GM19452 (cell line): ENCODE data around the gene ZNF599.
A peak's percentile ranks its signal among the peaks of the same experiment; 100 is the strongest.
"Not testable (repeated sequence)": the region's sequence is repeated elsewhere in the genome, so short reads cannot be mapped to it uniquely, and the experiment has no call there.

Experiments
- ATAC-seq: cut with Tn5 transposase; IDR thresholded peaks from one replicate; pipeline ENCODE4 v1.9.1; 2021; ENCODE audit not compliant: unreplicated experiment

The ZNF599 gene

DNA sequence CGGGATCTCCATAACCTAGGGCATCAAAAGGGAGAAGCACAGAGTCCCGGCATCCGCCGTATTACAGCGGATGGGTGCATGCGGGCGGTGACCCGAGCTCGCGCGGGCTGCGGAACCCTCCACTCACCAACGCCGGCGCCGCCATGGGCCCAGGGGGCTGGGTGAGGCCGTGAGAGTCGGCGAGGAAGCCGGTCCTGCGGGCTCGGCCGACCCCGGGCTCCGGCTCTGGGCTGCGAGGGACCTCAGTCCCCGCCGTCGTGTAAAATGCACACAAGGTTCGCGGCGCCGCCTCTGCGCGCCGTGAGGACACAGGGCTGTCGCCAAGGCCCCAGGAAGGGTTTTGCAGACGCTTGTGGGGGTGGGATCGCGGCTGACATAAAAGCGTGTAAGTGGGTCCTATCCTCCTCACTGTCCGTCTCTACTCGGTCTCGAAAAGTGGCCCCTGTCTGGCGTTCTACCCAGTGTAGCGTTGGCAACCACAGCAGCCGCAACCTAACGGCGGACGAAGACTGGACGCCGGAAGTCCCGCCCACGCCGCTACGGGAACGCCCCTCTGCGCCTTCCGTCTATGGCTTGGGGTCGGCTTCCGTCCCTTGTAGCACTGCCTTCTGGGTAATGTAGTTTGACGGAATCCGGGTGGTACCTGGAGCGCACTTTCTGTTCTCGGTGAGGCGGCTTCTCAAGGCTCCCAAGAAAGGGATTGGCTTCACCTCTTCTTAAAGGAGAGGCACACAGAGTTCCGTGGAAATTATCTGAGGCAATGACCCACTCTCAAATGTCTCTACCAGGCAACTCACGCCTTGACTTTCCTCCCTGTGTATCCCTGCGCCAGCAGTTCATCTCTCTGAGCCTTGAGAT is at the start of gene ZNF599:
TSS of gene ZNF599 (minus strand) at position 519 of the 858 bp plus-strand sequence. CDS start at position 145, 374 bp downstream.
- ATAC-seq = peak; percentile 93

DNA sequence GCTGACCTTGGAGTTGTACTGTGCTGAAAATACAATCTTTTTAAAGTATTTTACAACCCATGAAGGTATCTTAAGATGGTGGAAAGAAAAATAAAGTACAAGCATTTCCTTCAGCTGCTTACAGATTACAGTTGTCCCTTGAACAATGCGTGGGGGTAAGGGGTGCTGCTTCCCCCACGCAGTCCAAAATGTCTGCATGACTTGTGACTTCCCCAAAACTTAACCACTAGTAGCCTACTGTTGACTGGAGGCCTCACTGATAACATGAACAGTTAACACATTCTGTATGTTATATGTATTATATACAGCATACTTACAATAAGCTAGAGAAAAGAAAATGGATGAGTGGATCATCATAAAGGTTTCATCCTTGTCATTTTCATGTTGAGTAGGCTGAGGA is 45.3 kb upstream of the ZNF599 start:
- no peak for ATAC-seq

DNA sequence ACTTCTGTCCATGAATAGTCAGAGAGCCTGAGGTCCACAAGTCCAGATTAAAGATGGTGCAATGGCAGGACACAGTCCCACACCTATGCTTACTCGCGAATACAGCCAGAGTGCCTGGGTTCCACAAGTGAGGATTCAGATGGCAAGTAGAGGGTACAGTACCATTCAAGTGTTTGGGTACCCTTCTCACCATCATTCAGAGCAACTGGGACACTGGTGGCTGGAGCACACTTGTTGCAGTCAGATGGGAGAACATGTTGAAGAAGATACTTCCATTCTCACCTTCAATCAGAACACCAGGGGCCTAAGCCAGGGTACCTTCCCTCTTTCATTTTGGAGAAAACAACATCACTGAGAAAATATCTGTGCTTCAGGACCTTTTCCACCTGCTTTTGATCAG is 43.7 kb upstream of the ZNF599 start:
- no peak for ATAC-seq

DNA sequence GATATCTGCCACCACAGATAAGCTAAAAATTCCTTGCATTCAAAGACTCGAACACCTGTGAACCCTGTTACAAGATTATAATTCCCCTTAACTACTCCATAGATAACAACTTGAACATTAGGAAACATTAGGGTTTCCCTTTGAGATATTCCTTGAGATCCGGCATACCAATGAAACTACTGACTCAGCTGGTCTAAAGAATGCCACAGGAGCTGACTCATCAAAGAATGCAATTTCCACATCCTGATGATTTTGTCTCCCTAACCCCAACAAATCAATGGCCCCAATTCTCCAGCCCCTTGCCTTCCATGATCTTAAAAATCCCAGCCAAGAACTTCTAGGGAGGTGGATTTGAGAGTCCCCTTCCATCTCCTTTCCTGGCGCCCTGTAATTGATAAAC is 35.6 kb upstream of the ZNF599 start:
- no peak for ATAC-seq

DNA sequence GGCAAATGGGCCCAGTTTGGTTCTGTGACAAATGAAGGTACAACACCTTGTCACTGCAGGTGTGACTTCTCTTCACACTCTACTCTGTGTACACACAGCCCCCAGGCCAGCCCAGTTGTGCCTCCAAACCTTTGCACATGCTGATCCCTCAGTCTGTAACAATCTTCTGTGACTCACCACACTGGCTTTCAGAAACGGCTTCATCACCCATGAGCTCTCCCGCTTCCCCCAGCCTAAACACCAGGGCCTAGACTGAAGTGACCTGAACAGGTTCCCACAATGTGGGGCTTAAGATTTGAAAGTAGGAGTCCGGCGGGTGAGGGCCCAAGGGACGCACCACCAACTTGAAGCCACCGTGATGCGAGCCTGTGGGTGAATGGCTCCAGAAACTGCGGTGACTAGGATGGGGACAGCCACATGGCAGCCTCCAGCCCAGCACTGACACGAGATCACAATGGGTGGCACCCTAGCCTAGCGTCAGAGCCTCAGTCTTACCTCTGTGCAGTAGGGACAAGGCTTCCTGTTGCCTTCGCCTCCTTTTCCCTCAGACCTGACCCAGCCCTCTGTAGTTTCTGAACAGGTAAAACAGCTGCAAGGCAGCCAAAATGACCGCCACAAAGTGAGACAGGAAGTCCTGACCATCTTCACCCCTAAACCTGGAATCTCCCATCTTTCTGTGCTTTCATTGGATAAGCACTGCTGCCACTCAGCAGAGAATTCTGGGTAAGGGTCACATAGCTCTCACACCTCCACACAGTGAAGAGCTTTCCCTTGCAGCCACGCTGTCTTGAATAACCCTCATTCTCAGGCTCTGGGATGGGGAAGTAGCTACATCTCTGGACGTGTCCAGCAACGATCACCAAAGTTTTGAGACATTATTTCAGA is 34.2 kb upstream of the ZNF599 start:
- no peak for ATAC-seq

DNA sequence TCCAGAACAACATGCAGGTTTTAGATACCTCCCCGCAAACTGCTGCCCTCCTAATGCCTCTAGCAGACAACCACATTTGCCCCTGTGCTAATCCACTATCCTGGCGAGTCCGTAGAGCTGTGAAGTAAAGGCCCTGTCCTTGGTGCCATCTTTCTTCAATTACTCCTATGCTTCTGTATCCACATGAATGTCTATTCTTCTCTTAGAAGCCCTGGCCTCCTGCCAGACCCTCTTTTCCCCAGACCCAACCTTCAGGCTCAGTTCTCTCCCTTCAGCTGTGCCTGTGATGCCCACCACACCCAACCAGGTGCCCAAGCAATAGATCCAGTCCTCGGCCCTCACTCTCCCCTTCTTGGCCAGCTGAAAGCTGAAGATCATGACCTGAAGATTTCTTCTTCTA is 31.1 kb upstream of the ZNF599 start:
- no peak for ATAC-seq

DNA sequence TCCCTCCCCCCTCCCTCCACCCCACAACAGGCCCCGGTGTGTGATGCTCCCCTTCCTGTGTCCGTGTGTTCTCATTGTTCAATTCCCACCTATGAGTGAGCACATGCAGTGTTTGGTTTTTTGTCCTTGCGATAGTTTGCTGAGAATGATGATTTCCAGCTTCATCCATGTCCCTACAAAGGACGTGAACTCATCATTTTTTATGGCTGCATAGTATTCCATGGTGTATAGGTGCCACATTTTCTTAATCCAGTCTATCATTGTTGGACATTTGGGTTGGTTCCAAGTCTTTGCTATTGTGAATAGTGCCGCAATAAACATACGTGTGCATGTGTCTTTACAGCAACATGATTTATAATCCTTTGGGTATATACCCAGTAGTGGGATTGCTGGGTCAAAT is 23.9 kb upstream of the ZNF599 start:
- not testable (repeated sequence) for ATAC-seq

DNA sequence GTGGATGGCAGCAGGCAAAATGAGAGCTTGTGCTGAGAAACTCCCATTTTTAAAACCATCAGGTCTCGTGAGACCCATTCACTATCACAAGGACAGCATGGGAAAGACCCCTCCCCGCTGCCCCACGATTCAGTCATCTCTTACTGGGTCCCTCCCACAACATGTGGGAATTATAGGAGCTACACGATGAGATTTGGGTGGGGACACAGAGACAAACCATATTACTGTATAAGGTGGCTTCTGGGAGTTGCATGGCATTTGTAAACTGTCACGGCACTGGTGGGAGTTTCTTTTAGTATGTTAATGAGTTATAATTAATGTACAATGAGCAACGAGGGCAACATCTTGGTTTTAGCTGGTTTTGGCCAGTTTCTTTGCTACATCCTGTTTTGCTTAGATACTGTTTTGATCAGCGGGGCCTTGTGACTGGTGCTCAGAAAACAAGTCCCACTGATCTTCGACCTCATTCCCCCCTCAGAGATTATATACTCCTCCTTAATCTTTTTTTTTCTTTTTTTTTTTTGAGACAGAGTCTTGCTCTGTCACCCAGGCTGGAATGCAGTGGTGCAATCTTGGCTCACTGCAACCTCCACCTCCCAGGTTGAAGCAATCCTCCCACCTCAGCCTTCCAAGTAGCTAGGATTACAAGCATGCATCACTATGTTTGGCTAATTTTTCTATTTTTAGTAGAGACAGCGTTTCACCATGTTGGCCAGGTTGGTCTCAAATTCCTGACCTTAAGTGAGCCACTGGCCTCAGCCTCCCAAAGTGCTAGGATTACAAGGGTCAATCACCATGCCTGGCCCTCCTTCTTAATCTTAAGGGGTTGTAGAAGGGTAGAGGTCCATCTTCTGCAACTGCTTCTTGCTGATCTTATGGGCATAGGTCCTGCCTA is 21.3 kb upstream of the ZNF599 start:
- ATAC-seq = no peak

DNA sequence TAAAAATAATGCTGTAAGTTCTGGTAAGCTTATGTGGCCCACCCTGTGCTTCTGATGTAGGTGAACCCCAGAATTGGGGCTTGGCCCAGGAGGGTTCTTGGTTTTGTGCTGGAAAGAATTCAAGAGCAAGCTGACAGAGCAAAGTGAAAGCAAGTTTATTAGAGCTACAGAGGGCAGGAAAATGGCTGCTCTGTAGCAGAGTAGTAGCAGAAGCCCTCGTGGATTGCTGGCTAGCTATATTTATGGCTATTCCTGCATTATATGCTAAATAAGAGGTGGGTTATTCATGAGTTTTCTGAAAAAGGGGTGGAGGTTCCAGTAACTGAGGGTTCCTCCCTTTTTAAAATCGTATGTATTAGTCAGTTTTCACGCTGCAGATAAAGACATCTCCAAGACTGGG is 20.6 kb upstream of the ZNF599 start:
- ATAC-seq = no peak

DNA sequence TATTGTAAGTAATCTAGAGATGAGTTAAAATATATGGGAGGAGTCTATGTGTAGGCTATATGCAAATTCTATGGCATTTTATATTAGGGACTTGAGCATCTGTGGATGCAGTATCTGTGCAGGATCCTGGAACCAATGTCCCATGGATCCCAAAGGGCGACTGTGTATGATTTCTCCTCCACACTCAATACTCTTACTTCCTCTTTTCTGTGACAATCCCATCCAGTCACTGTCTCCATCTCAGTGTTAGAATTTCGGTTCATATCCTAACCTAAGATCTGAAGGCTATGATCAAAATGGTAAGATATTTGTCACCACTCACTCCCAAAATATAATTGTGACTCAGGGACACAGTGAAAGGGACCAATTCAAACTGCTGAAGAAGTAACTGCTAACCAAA is 15.1 kb upstream of the ZNF599 start:
- ATAC-seq = no peak

DNA sequence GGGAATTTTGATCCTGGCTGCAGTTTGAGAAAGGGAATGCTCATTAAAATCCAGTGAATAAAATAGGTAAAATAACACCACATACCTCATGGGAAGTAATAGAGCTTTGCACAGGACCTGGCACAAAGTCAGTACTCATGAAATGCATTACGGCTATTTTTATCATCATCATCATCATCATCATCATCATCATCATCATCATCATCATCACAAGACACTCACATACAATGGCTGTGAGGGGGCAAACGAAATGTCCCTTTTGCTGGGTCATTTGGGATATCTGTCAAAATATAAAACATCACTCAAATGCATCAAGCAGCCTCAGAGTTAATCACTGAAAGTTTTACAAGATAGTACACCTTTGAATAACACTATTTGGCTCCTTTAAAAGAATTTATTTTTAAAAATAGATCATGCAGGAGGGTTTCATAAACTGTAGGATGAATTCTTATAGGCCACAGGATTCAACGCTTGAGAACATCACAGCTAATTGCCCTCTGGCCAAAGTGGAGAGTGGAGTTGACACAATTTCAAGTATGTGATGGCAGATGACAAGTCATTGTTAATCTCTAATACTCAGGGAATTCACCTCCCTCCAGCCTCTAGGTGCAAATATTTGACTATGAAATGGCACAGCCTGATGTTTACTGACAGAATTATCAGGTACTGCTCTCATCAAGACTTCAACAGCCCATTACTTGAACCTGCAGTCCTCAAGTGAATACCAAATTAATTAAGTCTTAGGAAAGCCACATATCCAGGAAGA is 14.2 kb upstream of the ZNF599 start:
- ATAC-seq = no peak

DNA sequence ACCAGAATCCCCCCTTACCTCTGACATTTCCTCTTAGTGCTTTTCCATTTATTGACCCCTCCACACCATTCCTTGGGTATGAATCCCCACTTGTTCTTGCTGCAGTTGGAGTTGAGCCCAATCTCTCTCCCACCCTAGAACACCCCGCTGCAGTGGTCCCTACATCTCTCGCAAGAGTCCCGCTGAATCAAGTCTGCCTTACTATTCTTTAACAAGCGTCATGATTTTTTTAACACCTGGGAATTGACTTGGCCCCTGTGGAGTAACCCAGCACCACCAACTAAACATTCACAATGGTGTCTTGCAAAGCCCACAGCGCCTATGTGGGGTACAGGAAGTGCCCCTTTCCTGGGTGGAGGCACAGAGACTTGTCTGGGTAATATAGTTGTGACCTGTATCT is 13.2 kb upstream of the ZNF599 start:
- no peak for ATAC-seq

DNA sequence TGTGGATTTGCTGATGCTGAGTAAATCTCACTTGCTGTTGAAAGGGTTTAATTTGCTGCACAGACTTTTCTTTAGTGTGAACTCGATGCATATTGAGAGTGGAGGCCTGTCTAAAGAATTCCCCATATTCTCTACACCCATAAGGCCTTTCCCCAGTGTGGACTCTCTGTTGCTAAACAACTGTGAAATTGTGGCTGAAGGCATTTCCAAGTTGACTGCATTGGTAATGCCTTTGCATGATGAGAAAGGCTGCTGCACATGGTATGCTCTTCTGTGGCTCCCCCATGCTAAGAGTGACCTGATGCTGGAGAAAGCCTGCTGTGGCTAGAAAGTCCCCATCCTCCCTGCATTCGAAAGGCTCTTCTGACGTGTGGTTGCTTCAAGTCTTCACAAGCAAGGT is 6.6 kb upstream of the ZNF599 start:
- no peak for ATAC-seq

DNA sequence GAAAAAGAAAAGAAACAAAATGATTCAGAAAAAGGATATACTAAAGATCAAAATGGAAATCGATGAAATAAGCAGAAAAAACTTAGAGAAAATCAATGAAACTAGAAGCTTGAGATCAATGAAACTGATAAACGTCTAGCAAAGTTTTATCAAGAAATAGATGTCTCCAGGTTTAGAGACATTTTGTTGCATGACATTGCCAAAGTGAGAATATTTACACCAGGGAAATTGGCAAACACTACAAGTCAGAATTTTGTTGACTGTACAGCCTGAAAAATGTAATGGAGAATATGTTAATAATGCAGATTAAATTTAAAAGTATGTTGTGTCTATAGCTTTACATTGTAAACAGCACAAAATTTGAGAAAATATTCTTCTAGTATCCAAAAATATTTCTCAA is 5.3 kb upstream of the ZNF599 start:
- no peak for ATAC-seq

DNA sequence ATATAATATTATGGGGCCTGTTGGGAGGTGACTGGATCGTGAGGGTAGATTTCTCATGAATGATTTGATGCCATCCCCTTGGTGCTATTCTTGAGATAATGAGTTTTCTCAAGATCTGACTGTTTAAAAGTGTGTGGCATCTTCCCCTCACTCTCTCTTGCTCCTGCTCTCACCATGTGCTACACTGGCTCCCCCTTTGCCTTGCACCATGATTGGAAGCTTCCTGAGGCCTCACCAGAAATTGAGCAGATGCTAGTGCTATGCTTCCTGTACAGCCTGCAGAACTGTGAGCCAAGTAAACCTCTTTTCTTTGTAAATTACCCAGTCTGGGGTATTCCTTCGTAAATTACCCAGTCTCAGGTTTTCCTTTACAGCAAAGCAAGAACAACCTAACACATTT is 1.8 kb upstream of the ZNF599 start:
- no peak for ATAC-seq

DNA sequence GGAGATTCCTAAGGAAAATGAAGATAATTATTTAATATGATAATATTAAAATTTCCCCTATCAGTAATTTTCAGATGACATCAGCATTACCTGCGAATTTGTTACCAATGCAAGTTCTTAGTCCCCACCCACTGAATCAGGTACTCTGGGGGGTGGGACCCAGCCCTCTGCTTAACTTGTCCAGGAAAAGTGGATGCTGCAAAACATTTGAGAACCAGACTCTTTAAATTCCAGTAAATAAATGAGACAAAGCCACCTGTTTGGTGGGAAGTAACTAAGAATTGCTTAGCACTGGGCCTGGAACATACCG is 495 bp upstream of the ZNF599 start:
- no peak for ATAC-seq

DNA sequence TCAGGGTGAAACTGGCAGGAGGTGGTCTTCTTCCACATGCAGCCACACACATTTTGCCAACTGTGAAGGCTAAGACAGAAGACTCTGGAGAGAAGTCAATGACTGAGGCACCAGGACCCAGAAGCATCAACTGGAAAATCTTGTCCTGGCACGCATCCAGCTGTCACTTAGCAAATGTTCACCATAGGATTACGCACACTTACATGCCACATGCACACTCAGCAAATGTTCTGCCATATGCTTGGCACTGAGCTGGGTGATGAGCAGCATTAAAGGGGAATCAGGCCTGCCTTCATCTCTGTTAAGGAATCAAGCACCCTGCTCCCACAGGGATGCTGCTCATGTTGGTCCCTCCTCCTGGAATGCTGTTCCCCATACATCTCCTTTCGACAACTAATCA is 5.1 kb downstream of the ZNF599 start:
- no peak for ATAC-seq

DNA sequence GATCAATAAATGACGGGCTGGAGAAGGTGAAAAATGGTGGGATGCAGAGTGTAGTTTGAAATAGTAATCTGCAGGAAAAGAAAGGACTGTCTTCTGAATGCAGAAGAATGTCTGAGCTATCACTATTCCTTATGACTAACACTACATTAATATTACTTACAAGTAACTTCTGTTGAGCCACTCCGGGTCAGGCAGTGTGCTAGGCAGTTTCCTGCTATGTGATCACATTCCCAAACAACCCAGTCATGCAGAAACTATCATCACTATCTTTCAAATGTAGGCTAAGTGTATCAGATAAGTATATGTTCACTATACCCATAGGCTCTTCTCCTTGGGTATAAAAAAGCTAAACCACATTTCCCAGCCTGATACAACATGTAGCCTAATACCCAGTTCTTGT is 6.6 kb downstream of the ZNF599 start:
- no peak for ATAC-seq

DNA sequence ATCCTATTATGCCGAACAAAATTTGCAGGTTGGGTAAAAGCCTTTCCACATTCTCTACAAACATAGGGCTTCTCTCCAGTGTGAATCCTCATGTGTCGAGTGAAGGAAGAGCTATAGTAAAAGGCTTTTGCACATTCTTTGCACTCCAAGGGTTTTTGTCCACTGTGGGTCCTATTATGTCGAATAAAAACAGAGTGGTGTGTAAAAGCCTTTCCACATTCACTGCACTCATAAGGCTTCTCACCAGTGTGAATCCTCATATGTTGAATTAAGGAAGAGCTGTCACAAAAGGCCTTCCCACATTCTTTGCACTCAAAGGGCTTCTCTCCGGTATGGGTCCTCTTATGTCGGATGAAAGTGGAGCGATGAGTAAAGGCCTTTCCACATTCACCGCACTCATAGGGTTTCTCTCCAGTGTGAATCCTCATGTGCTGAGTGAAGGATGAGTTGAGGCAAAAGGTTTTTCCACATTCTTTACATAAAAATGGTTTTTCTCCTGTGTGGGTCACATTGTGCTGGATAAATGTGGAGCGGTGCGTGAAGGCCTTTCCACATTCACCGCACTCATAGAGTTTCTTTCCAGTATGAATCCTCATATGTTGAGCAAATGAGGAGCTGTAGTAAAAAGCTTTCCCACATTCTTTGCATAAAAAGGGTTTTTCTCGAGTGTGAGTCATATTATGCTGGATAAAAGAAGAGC is 13.6 kb downstream of the ZNF599 start:
- ATAC-seq = no peak

DNA sequence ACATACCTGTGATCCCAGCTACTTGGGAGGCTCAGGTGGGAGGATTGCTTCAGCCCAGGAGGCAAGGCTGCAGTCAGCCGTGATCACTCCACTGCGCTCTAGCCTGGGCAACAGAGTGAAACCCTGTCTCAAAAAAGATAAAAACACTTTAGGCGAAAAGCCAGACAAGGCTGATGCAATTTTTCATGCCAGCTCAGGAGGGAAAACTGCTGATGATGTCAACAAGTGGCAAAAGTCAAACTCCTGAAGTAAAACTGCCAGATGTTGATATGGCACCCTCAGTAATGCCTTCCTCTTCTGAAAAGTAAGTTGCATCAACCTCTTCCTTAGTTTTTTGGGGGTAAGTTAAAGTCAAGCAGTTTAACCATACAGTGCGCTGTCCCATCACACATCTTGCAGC is 15.6 kb downstream of the ZNF599 start:
- ATAC-seq = no peak
